Naive thymus-derived CD4-positive, alpha-beta T cell (primary cell): ENCODE results near the gene C17orf113. TPM values are rescaled to one million over a fixed set of nuclear protein-coding genes. Genes with fewer than 3 reads are reported as not detected.

Experiments used
- ATAC-seq: fragments of 150-1000 bp; cut with Tn5 transposase; 2 replicates; pipeline ENCODE4 v1.10.0; 2021; ENCODE audit warnings: mild to moderate bottlenecking, moderate library complexity
- CTCF ChIA-PET: fragments of 350-600 bp; sonication (Branson Sonifier 250); formaldehyde crosslinking; loops from one replicate; lab custom pipeline; 2021; ENCODE audit warnings: antibody characterized with exemption; lab: Charles Lee
- POLR2A ChIA-PET: fragments of 350-600 bp; sonication (Branson Sonifier 250); formaldehyde crosslinking; loops from one replicate; lab custom pipeline; 2021; ENCODE audit warnings: antibody characterized with exemption, inconsistent platforms; lab: Charles Lee
- DNase-seq, 9 donors: peaks; one replicate each; pipeline versions ENCODE4 v3.0.0 to v3.0.0-alpha.2; 2020 to 2022; ENCODE audit warnings: mixed read lengths in 1 of 9
- H3K27ac ChIP-seq: one replicate; pipeline ENCODE4 v1.7.0; 2013; ENCODE audit warnings: mild to moderate bottlenecking, low read depth, low read length, moderate library complexity
- H3K27me3 ChIP-seq, 2 donors: one replicate each; pipeline ENCODE4 v1.7.0; 2013; ENCODE audit warnings: low read length in 2 of 2, mild to moderate bottlenecking in 2 of 2, moderate library complexity in 2 of 2; ENCODE audit not compliant: control insufficient read depth in 2 of 2, insufficient read depth in 2 of 2
- H3K36me3 ChIP-seq, 3 experiments: 1 replicate in 2 of 3; 2 replicates in 1 of 3; pipeline ENCODE4 v1.7.0; 2013; ENCODE audit warnings: low read length in 3 of 3, mild to moderate bottlenecking in 3 of 3, moderate library complexity in 1 of 3; ENCODE audit not compliant: insufficient read depth in 3 of 3, control insufficient read depth in 2 of 3
- H3K4me1 ChIP-seq, 2 donors: one replicate each; pipeline ENCODE4 v1.7.0; 2013; ENCODE audit warnings: low read length in 2 of 2, mild to moderate bottlenecking in 2 of 2, moderate library complexity in 1 of 2; ENCODE audit not compliant: control insufficient read depth in 2 of 2, insufficient read depth in 2 of 2
- H3K4me3 ChIP-seq: 2 replicates; pipeline ENCODE4 v1.7.0; 2013; ENCODE audit warnings: mild to moderate bottlenecking, low read length
- H3K9me3 ChIP-seq, 3 experiments: 1 replicate in 2 of 3; 2 replicates in 1 of 3; pipeline ENCODE4 v1.7.0; 2013; ENCODE audit warnings: low read length in 3 of 3; ENCODE audit not compliant: control insufficient read depth in 2 of 3
- H3K27ac Mint-ChIP-seq, 9 donors: one replicate each; pipeline ENCODE4 v1.8.0; 2020 to 2022; ENCODE audit warnings: mixed read lengths in 9 of 9, mild to moderate bottlenecking in 8 of 9, moderate library complexity in 5 of 9, inconsistent platforms in 2 of 9
- H3K27me3 Mint-ChIP-seq, 5 donors: one replicate each; pipeline ENCODE4 v1.8.0; 2021 to 2022; ENCODE audit warnings: mixed read lengths in 5 of 5, mild to moderate bottlenecking in 1 of 5
- H3K36me3 Mint-ChIP-seq, 5 donors: one replicate each; pipeline ENCODE4 v1.8.0; 2020 to 2022; ENCODE audit warnings: mixed read lengths in 5 of 5, mild to moderate bottlenecking in 3 of 5, inconsistent platforms in 1 of 5
- H3K4me1 Mint-ChIP-seq, 7 donors: one replicate each; pipeline ENCODE4 v1.8.0; 2020 to 2022; ENCODE audit warnings: mixed read lengths in 7 of 7, mild to moderate bottlenecking in 3 of 7, inconsistent platforms in 1 of 7
- H3K4me3 Mint-ChIP-seq, 10 donors: one replicate each; pipeline ENCODE4 v1.8.0; 2020 to 2022; ENCODE audit warnings: mild to moderate bottlenecking in 10 of 10, mixed read lengths in 10 of 10, moderate library complexity in 6 of 10, inconsistent platforms in 2 of 10
- H3K9me3 Mint-ChIP-seq, 11 donors: one replicate each; pipeline ENCODE4 v1.8.0; 2020 to 2022; ENCODE audit warnings: mixed read lengths in 11 of 11, mild to moderate bottlenecking in 4 of 11, inconsistent platforms in 1 of 11, moderate library complexity in 1 of 11
- intact Hi-C, 2 donors: fragments of 100-400 bp; cut with micrococcal nuclease; formaldehyde crosslinking; loops; one replicate each; pipeline ENCODE4 v1.15.1; 2023
- polyA plus RNA-seq, 2 donors: library from polyadenylated mRNA; unstranded; fragments of 300-500 nt; fragmentation: Illumina TruSeq; gene quantifications; one replicate each; pipeline ENCODE4 v1.2.3, GENCODE V29; 2021
- total RNA-seq, 6 experiments: library from RNA in 5 of 6; stranded (reverse) in 5 of 6; gene quantifications; 1 replicate in 5 of 6; 2 replicates in 1 of 6; pipeline ENCODE4 v1.2.3 and lab custom pipeline; 2021 to 2026

Gene C17orf113
- total and polyA plus RNA-seq, 7 experiments from 2014 or later, result 0.10 to 1.0 (median 0.54) TPM

- Mint-ChIP-seq H3K4me1 (peaks cover 27 to 52% (median 46%) of the 10 kb centered on the region in 7 donors), H3K4me3 (peak overlapping the region in 1 of 10 donors; percentile 19), H3K27me3 (no peaks in the 10 kb centered on the region), H3K27ac (peak overlapping the region in 3 of 9 donors; percentile 8 to 64 (median 57)), H3K9me3 (no peaks in the 10 kb centered on the region), H3K36me3 (peaks cover 0 to 23% (median 4%) of the 10 kb centered on the region in 5 donors)
- Histone ChIP-seq H3K36me3 (peaks cover 0 to 33% (median 18%) of the 10 kb centered on the region in 3 experiments), H3K4me1 (no peaks in the 10 kb centered on the region), H3K4me3 (no peak overlapping the region), H3K9me3 (no peaks in the 10 kb centered on the region), H3K27ac (no peak overlapping the region), H3K27me3 (no peaks in the 10 kb centered on the region)
- DNase-seq (no peak), ATAC-seq (no peak)
- CTCF ChIA-PET, result interaction anchor here (1.3 kb wide), 1 partner anchor 19 kb away, joined by 3 read pairs; no protein-coding TSS in a partner anchor
- intact Hi-C loops, result no loop called here
- POLR2A ChIA-PET, result no interaction called here
These were observed 45.2 kb downstream of the C17orf113 start for GRCh38 chr17:42005166-42005565.

- POLR2A ChIA-PET, result interaction anchor here (0.6 to 1.4 kb wide), 4 partner anchors 13 to 530 kb away, joined by 3 read pairs; no protein-coding TSS in a partner anchor
These were observed 47.6 kb downstream of the C17orf113 start for GRCh38 chr17:42002792-42003301.

GRCh38 chr17:42002175-42002791, 48.1 kb downstream of the C17orf113 start:
- H3K27ac Mint-ChIP-seq, result peak overlapping the region in 1 of 9 donors; percentile 16
- intact Hi-C loops, result no loop called here
- Histone ChIP-seq H3K4me3 (no peak overlapping the region), H3K27me3 (no peaks in the 10 kb centered on the region), H3K9me3 (no peaks in the 10 kb centered on the region), H3K27ac (no peak overlapping the region), H3K4me1 (no peaks in the 10 kb centered on the region), H3K36me3 (peaks cover 7 to 58% (median 18%) of the 10 kb centered on the region in 3 experiments)
- DNase-seq (no peak), ATAC-seq (no peak)
- peaks cover 0 to 20% (median 7%) of the 10 kb centered on the region in 5 donors for H3K36me3 Mint-ChIP-seq
- no peak overlapping the region for H3K4me3 Mint-ChIP-seq
- H3K9me3 Mint-ChIP-seq, result no peaks in the 10 kb centered on the region
- ChIA-PET POLR2A (interaction anchor here (0.6 to 1.4 kb wide), 3 partner anchors 14 to 51 kb away, joined by 3 read pairs; no protein-coding TSS in a partner anchor), CTCF (interaction anchor here (0.6 kb wide), 1 partner anchor 38 kb away, joined by 3 read pairs; no protein-coding TSS in a partner anchor)
- peaks cover 12 to 40% (median 33%) of the 10 kb centered on the region in 7 donors for H3K4me1 Mint-ChIP-seq
- no peaks in the 10 kb centered on the region for H3K27me3 Mint-ChIP-seq

More at GRCh38 chr17:42002792-42003301, 47.6 kb downstream of the C17orf113 start:
- Mint-ChIP-seq H3K4me1 (peaks cover 13 to 42% (median 33%) of the 10 kb centered on the region in 7 donors), H3K9me3 (no peaks in the 10 kb centered on the region), H3K4me3 (no peak overlapping the region), H3K27ac (peak overlapping the region in 2 of 9 donors; percentile 14 to 43), H3K36me3 (peaks cover 0 to 21% (median 7%) of the 10 kb centered on the region in 5 donors), H3K27me3 (no peaks in the 10 kb centered on the region)
- Histone ChIP-seq H3K36me3 (peaks cover 6 to 52% (median 18%) of the 10 kb centered on the region in 3 experiments), H3K9me3 (no peaks in the 10 kb centered on the region), H3K4me3 (no peak overlapping the region), H3K27ac (no peak overlapping the region), H3K4me1 (no peaks in the 10 kb centered on the region), H3K27me3 (no peaks in the 10 kb centered on the region)
- no peak for DNase-seq
- CTCF ChIA-PET, result interaction anchor here (0.6 kb wide), 1 partner anchor 39 kb away, joined by 3 read pairs; no protein-coding TSS in a partner anchor
- intact Hi-C loops, result no loop called here
- no peak for ATAC-seq

- peaks cover 12 to 63% (median 18%) of the 10 kb centered on the region in 3 experiments for H3K36me3 ChIP-seq
- no peak overlapping the region for H3K4me3 ChIP-seq
- DNase-seq (no peak), ATAC-seq (no peak)
- intact Hi-C loops, result no loop called here
- Mint-ChIP-seq H3K36me3 (peaks cover 0 to 22% (median 10%) of the 10 kb centered on the region in 5 donors), H3K27me3 (no peaks in the 10 kb centered on the region), H3K9me3 (no peaks in the 10 kb centered on the region), H3K4me3 (no peak overlapping the region), H3K27ac (no peak overlapping the region), H3K4me1 (peaks cover 8 to 35% (median 29%) of the 10 kb centered on the region in 7 donors)
- H3K4me1 ChIP-seq, result no peaks in the 10 kb centered on the region
- H3K27ac ChIP-seq, result no peak overlapping the region
- ChIA-PET POLR2A (interaction anchor here (1.4 kb wide), 1 partner anchor 23 kb away, joined by 3 read pairs; no protein-coding TSS in a partner anchor), CTCF (no interaction called here)
- no peaks in the 10 kb centered on the region for H3K9me3 ChIP-seq
- H3K27me3 ChIP-seq, result no peaks in the 10 kb centered on the region
These were observed 48.7 kb downstream of the C17orf113 start for GRCh38 chr17:42001729-42002128.

GRCh38 chr17:42000413-42001133, 49.8 kb downstream of the C17orf113 start:
- no peaks in the 10 kb centered on the region for H3K27me3 ChIP-seq
- Mint-ChIP-seq H3K4me1 (peaks cover 7 to 35% (median 27%) of the 10 kb centered on the region in 7 donors), H3K4me3 (no peak overlapping the region), H3K27ac (peak overlapping the region in 2 of 9 donors; percentile 9 to 37), H3K9me3 (no peaks in the 10 kb centered on the region), H3K27me3 (no peaks in the 10 kb centered on the region), H3K36me3 (peaks cover 4 to 32% (median 14%) of the 10 kb centered on the region in 5 donors)
- DNase-seq (no peak), ATAC-seq (no peak)
- intact Hi-C loops, result no loop called here
- H3K4me1 ChIP-seq, result no peaks in the 10 kb centered on the region
- H3K36me3 ChIP-seq, result peaks cover 13 to 75% (median 20%) of the 10 kb centered on the region in 3 experiments
- ChIA-PET POLR2A (no interaction called here), CTCF (no interaction called here)
- no peak overlapping the region for H3K4me3 ChIP-seq
- no peak overlapping the region for H3K27ac ChIP-seq
- H3K9me3 ChIP-seq, result no peaks in the 10 kb centered on the region

- no peak overlapping the region for H3K4me3 ChIP-seq
- ATAC-seq (no peak), DNase-seq (no peak)
- peaks cover 13 to 93% (median 34%) of the 10 kb centered on the region in 3 experiments for H3K36me3 ChIP-seq
- Mint-ChIP-seq H3K27ac (peak overlapping the region in 1 of 9 donors; percentile 4), H3K4me1 (peaks cover 0 to 24% (median 11%) of the 10 kb centered on the region in 7 donors), H3K9me3 (no peaks in the 10 kb centered on the region), H3K27me3 (no peaks in the 10 kb centered on the region), H3K36me3 (peaks cover 4 to 37% (median 20%) of the 10 kb centered on the region in 5 donors), H3K4me3 (no peak overlapping the region)
- H3K27ac ChIP-seq, result no peak overlapping the region
- no peaks in the 10 kb centered on the region for H3K27me3 ChIP-seq
- ChIA-PET POLR2A (no interaction called here), CTCF (no interaction called here)
- H3K4me1 ChIP-seq, result no peaks in the 10 kb centered on the region
- no peaks in the 10 kb centered on the region for H3K9me3 ChIP-seq
- intact Hi-C loops, result no loop called here
These were observed 51.9 kb downstream of the C17orf113 start for GRCh38 chr17:41998497-41998896.
